NCI-H510A treated with DMSO at 0.1 percent for 48 hours (cell line): ENCODE results near the gene MAP7.
A peak's percentile ranks its signal among the peaks of the same experiment; 100 is the strongest.
"Not testable (repeated sequence)": the region's sequence is repeated elsewhere in the genome, so short reads cannot be mapped to it uniquely, and the experiment has no call there.

Source experiments
- DNase-seq: peaks from one replicate; lab custom pipeline; 2025; lab: John Stamatoyannopoulos, UW

MAP7 gene

GRCh38 chr6:136503303-136504029, 46.8 kb downstream of the MAP7 start:
- DNase-seq: no peak

GRCh38 chr6:136502786-136503185, 47.4 kb downstream of the MAP7 start:
- DNase-seq: no peak

- DNase-seq: no peak
Observed at GRCh38 chr6:136501514-136501913, 48.7 kb downstream of the MAP7 start.

DNA sequence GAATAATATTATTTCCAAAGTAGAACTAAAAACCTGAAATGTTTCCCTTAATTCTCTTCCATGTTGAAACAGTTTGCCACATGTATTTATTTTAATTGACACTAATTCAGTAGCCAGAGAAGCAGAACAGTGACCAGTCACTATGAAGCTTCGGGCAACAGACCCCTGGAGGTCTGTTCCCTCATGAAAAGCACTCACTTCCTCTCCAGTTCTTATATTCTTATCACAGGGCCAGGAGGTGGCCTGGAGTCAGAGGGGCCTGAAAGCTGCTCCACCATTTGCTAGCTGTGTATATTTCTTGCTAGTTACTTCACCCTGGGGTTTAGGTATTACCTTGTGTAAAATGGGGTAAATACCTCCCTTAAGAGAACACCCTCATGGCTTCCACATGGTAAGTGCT, 49.1 kb downstream of the MAP7 start:
- DNase-seq: no peak

GRCh38 chr6:136500414-136500813, 49.8 kb downstream of the MAP7 start:
- no peak for DNase-seq

DNA sequence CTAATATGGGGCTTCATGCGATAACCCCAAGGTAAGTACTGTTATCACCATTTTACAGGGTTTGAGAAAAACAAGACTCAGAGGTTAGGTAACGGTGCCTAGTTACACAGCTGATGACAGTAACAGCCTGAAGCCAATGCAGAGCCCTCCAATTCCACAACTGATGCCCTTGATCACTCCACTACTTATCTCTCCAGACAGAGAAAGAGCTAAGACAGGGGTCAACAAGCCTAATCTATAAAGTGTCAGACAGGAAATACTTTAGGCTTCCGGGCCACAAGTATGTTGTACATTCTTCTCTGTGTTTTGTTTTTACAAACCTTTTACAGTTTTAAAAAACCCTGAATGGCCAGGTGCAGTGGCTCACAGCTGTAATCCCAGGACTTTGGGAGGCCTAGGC, 50.9 kb downstream of the MAP7 start:
- no peak for DNase-seq

DNA sequence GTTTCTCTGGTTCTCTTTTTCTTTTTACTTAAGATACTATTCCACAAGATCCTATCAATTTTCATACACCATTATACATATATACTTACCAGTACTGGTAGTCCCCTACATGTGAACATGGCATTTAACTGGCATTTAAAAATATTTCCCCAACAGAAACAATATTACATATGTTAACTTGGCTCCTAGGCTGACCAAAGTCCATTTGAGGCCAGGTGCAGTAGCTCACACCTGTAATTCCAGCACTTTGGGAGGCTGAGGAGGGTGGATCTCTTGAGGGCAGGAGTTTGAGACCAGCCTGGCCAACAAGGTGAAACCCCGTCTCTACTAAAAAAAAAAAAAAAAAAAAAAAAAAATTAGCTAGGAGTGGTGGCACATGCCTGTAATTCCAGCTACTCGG, 53.8 kb downstream of the MAP7 start:
- DNase-seq: not testable (repeated sequence)

GRCh38 chr6:136494710-136495109, 55.5 kb downstream of the MAP7 start:
- no peak for DNase-seq

GRCh38 chr6:136494059-136494458, 56.2 kb downstream of the MAP7 start:
- DNase-seq: no peak

GRCh38 chr6:136492409-136492808, 57.8 kb downstream of the MAP7 start:
- DNase-seq: no peak

- DNase-seq: no peak
Observed at GRCh38 chr6:136491754-136492153, 58.5 kb downstream of the MAP7 start.

- DNase-seq: no peak
Observed at GRCh38 chr6:136491251-136491650, 59.0 kb downstream of the MAP7 start.

DNA sequence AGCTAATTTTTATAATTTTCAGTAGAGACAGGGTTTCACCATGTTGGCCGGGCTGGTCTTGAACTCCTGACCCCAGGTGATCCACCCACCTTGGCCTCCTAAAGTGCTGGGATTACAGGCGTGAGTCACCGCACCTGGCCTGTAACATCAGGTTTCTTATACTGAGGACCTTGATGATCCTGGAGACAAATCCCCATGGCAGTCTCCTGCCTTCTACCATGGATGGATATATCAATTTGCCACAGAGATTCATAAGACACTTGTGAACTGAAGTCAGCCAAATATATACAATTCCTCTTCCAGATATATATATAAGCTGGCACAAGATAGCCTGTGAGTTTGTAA, 60.6 kb downstream of the MAP7 start:
- DNase-seq: not testable (repeated sequence)

GRCh38 chr6:136487759-136488425, 62.3 kb downstream of the MAP7 start:
- no peak for DNase-seq

DNA sequence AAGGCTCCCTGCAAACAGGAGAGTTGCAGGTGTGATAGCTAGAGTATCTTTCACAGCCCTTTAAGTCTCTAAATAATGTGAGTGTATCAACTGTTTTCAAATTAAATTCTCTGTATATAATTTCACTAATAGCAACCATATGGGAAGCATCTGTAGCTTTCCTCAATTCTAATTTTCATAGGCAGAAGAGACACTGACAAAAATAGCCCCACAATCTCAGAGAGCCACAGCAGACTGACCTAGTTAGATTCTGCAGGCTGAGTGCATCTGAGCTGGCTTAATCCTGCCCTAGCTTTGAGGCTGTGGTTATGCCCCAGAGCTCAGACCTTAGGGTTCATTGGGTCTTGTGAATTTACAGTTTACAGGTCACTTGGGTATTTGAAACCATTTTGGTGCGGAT, 63.9 kb downstream of the MAP7 start:
- DNase-seq: no peak

- no peak for DNase-seq
Observed at GRCh38 chr6:136483906-136484305, 66.3 kb downstream of the MAP7 start.

GRCh38 chr6:136483005-136483404, 67.2 kb downstream of the MAP7 start:
- not testable (repeated sequence) for DNase-seq

- no peak for DNase-seq
Observed at GRCh38 chr6:136477548-136477947, 72.7 kb downstream of the MAP7 start.

DNA sequence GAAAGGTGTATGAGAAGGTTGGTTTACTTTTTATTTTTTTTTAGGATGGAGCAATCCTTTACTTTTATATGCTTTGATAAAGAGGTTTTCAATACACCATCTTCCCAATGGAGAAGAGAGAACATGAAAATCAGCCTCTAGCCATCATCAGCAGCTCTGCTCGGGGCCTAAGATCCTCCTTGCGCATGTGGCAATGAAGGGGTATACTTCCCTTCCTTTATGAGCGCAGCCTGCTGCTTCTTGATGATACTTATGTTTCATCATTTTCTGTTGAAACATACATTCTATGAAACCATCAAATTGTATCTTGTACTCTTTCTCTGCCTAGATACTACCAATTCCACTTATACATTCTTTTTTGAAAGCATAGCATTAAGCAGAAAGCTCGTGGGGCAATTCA, 74.5 kb downstream of the MAP7 start:
- no peak for DNase-seq

GRCh38 chr6:136474241-136474640, 76.0 kb downstream of the MAP7 start:
- DNase-seq: no peak

DNA sequence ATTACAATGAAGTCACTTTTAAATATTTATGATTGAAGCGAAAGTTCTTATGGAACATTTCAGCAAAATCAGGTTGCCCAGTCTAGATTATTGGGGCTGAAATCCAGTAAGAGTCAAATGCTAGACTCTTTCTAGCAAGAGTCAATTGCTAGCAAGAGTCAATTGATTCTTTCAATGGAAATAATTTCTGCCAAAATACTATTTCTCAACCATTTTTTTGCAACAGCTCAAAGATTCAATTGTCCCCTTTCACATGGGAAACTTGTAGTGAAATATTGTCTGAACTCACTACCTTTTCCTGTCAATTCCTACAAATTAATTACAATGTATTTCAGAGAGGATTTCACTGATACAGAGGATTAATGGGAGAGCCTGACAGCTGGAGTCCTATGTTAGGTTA, 78.3 kb downstream of the MAP7 start:
- no peak for DNase-seq

DNA sequence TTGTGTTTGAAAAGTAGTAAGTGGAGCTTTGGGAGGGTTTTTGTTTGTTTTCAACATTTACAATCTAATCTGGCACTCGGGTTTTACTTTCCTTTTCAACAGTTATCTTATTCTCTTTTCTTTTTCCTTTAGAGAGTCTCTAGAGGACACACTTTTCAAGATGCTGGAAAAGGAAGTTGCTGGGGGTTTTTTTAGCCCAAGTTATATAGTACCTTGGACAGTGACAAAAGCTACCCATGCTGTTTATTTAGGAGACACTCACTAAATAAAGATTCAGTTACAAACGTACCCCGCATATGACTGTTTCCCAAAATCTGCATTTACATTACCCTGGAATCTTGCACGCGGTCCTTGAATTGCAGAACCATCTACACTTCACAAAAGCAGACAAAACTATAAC, 78.8 kb downstream of the MAP7 start:
- no peak for DNase-seq

DNA sequence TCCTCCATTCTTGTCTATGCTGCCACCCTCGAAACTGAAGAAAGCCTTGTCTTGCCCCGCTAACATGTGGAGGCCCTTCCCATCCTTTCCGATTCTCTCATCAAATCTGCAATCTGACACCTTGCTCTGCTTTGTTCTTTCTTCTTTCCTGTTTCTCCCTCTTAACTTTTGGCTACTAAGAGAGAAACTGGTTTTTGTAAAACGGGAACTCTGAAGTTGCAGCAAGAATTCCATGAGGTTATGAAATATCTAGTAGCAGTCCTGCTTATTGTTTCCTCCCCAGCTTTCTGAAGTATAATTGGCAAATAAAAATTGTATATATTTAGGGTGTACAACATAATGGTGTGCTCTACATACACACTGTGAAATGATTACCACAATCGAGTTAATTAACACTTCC, 80.2 kb downstream of the MAP7 start:
- DNase-seq: peak; percentile 9

- DNase-seq: no peak
Observed at GRCh38 chr6:136469154-136469553, 81.1 kb downstream of the MAP7 start.
